K562 (cell line): ENCODE data around the gene SLC35G3. TPM values are rescaled to one million over a fixed set of nuclear protein-coding genes. Genes with fewer than 3 reads are reported as not detected.

Source experiments
- ATAC-seq: fragments of 200-7000 bp; cut with Tn5 transposase; 3 replicates; pipeline ENCODE4 v1.9.1; 2020; ENCODE audit warnings: moderate library complexity
- BruUV-seq: library from RNA; stranded (reverse); fragments of 400-500 nt; replicated peaks from 2 replicates; lab custom pipeline; 2021; lab: Mats Ljungman, UMichigan
- CTCF ChIA-PET: fragments of 300-600 bp; formaldehyde crosslinking; extraction: SDS; loops from one replicate; lab custom pipeline; 2021; ENCODE audit warnings: low intra/inter-chr PET ratio; lab: Yijun Ruan, JAX
- POLR2A ChIA-PET: fragments of 300-600, 350-650 bp; sonication (Branson Sonifier 250); formaldehyde crosslinking; extraction: SDS; loops from one replicate; lab custom pipeline; 2021; ENCODE audit warnings: antibody characterized with exemption, inconsistent platforms; lab: Yijun Ruan, JAX
- DNase-seq, 4 experiments: peaks; one replicate each; pipeline versions ENCODE4 v3.0.0 to v3.0.0-alpha.2; 2011 to 2018; ENCODE audit warnings: low spot score in 3 of 4, mixed read lengths in 3 of 4; ENCODE audit errors: extremely low read depth in 1 of 4
- FAIRE-seq: peaks from 2 replicates; lab custom pipeline; 2011; peaks lifted over from hg19 to GRCh38; lab: Jason Lieb, UNC
- H2AFZ ChIP-seq: 2 replicates; pipeline ENCODE4 v1.6.0; 2011; ENCODE audit warnings: low read depth, low read length, control low read depth, inconsistent platforms
- H3K27ac ChIP-seq: fragments of 200-600 bp; 3 replicates; pipeline ENCODE4 v1.8.0; 2011; ENCODE audit warnings: low read depth, mild to moderate bottlenecking, control low read depth, inconsistent platforms, low read length, moderate library complexity, mixed read lengths; ENCODE audit errors: extremely low read depth
- H3K27me3 ChIP-seq, 2 experiments: fragments of 300-600 bp in 1 of 2; 2 replicates in 1 of 2; 3 replicates in 1 of 2; pipeline versions ENCODE4 v1.6.0 to v1.8.0; 2011; ENCODE audit warnings: inconsistent platforms in 2 of 2, low read length in 2 of 2, mild to moderate bottlenecking in 1 of 2, mixed read lengths in 1 of 2, moderate library complexity in 1 of 2; ENCODE audit not compliant: control insufficient read depth in 2 of 2, insufficient read depth in 2 of 2
- H3K36me3 ChIP-seq: fragments of 300-600 bp; 3 replicates; pipeline ENCODE4 v1.8.0; 2011; ENCODE audit warnings: mild to moderate bottlenecking, low read length, inconsistent platforms; ENCODE audit not compliant: control insufficient read depth, insufficient read depth
- H3K4me1 ChIP-seq, 2 experiments: fragments of 200-600 bp in 1 of 2; replicated peaks in 1 of 2; 2 replicates in 1 of 2; 3 replicates in 1 of 2; pipeline versions ENCODE4 v1.5.1 to v1.8.0; 2011; ENCODE audit warnings: inconsistent platforms in 2 of 2, low read length in 2 of 2, mild to moderate bottlenecking in 1 of 2, mixed read lengths in 1 of 2, moderate library complexity in 1 of 2; ENCODE audit not compliant: control insufficient read depth in 2 of 2, insufficient read depth in 2 of 2
- H3K4me2 ChIP-seq: 2 replicates; pipeline ENCODE4 v1.6.1; 2011; ENCODE audit warnings: low read length, control low read depth, inconsistent platforms, mixed read lengths; ENCODE audit not compliant: insufficient read depth
- H3K4me3 ChIP-seq: fragments of 200-600 bp; sonication (generic), shearing (Covaris generic); 2 replicates; pipeline ENCODE4 v1.5.1; 2016; ENCODE audit warnings: control low read depth, inconsistent platforms
- H3K79me2 ChIP-seq: fragments of 200-600 bp; 3 replicates; pipeline ENCODE4 v1.8.0; 2011; ENCODE audit warnings: low read length, inconsistent platforms; ENCODE audit not compliant: control insufficient read depth, insufficient read depth
- H3K9ac ChIP-seq, 2 experiments: 2 replicates each; pipeline versions ENCODE4 v1.6.0 to v1.6.1; 2011; ENCODE audit warnings: low read depth in 2 of 2, low read length in 2 of 2, control low read depth in 1 of 2, inconsistent platforms in 1 of 2, mild to moderate bottlenecking in 1 of 2, mixed read lengths in 1 of 2; ENCODE audit not compliant: insufficient read depth in 1 of 2
- H3K9me1 ChIP-seq: one replicate; pipeline ENCODE4 v1.6.0; 2011; ENCODE audit warnings: inconsistent platforms, mild to moderate bottlenecking, low read length, moderate library complexity; ENCODE audit not compliant: control insufficient read depth, insufficient read depth
- H3K9me3 ChIP-seq: replicated peaks from 2 replicates; pipeline ENCODE4 v1.5.1; 2011; ENCODE audit warnings: low read depth, low read length, inconsistent platforms; ENCODE audit not compliant: control insufficient read depth, insufficient read depth
- H4K20me1 ChIP-seq: replicated peaks from 2 replicates; pipeline ENCODE4 v1.6.1; 2011; ENCODE audit warnings: low read length, inconsistent platforms, mixed read lengths; ENCODE audit not compliant: control insufficient read depth, insufficient read depth
- ESRRA ChIP-seq: fragments of 450-650 bp; IDR thresholded peaks from 2 replicates; pipeline ENCODE4 v1.6.1; 2014; ENCODE audit warnings: low read depth, mild to moderate bottlenecking, moderate library complexity, borderline replicate concordance
- POLR3G ChIP-seq: IDR thresholded peaks from 2 replicates; pipeline ENCODE4 v1.6.1; 2011; ENCODE audit not compliant: insufficient read length, insufficient replicate concordance; ENCODE audit errors: extremely low read depth
- RFX1 ChIP-seq: fragments of 450-650 bp; IDR thresholded peaks from 2 replicates; pipeline ENCODE4 v1.6.1; 2016; ENCODE audit warnings: mild to moderate bottlenecking, moderate library complexity
- STAT5A ChIP-seq: IDR thresholded peaks from 2 replicates; pipeline ENCODE4 v1.6.1; 2012; ENCODE audit warnings: low read length, inconsistent platforms, borderline replicate concordance
- TARDBP ChIP-seq: fragments of 450-650 bp; IDR thresholded peaks from 2 replicates; pipeline ENCODE4 v1.6.1; 2016
- THAP12 ChIP-seq: fragments of 250-450 bp; sonication (Bioruptor Pico); IDR thresholded peaks from 2 replicates; pipeline ENCODE4 v1.9.0; 2021; ENCODE audit warnings: mild to moderate bottlenecking, inconsistent platforms
- U2AF1 ChIP-seq: fragments of 200-400 bp; formaldehyde crosslinking; optimal IDR thresholded peaks from 2 replicates; pipeline ENCODE3; 2017; ENCODE audit warnings: mild to moderate bottlenecking, low read depth, low read length, moderate library complexity
- ZNF24 ChIP-seq: fragments of 450-650 bp; IDR thresholded peaks from 2 replicates; pipeline ENCODE4 v1.6.1; 2016
- ZNF3 ChIP-seq: fragments of 250-450 bp; sonication (Bioruptor Pico); IDR thresholded peaks from 2 replicates; pipeline ENCODE4 v1.5.0; 2021; ENCODE audit warnings: mild to moderate bottlenecking, moderate library complexity
- ZNF668 ChIP-seq: fragments of 250-450 bp; sonication (Bioruptor Pico); IDR thresholded peaks from 2 replicates; pipeline ENCODE4 v1.8.0; 2022; ENCODE audit warnings: mild to moderate bottlenecking, inconsistent platforms
- ZNF764 ChIP-seq: fragments of 250-450 bp; sonication (Bioruptor Pico); IDR thresholded peaks from 2 replicates; pipeline ENCODE4 v1.4.0; 2020; ENCODE audit warnings: low read depth, mild to moderate bottlenecking, moderate library complexity
- WGBS: fragments of 100-300 bp; shearing (Covaris generic); methylation state at CpG from one replicate; pipeline ENCODE4 v1.1.6; 2016; ENCODE audit warnings: low coverage, mixed read lengths; ENCODE audit not compliant: insufficient coverage; ENCODE audit errors: missing lambda C conversion rate; 5-methylcytosine and 5-hydroxymethylcytosine counted together
- in situ Hi-C: fragments of 300-500 bp; cut with MboI; formaldehyde crosslinking; loops from 4 replicates; pipeline ENCODE4 v1.15.0; 2018; ENCODE audit warnings: inconsistent platforms, mixed read lengths
- intact Hi-C: fragments of 100-400 bp; cut with micrococcal nuclease; formaldehyde crosslinking; loops from 2 replicates; pipeline ENCODE4 v1.14.2; 2022
- polyA plus RNA-seq, 8 experiments: library from polyadenylated mRNA; depleted of rRNA in 4 of 8; stranded (reverse) in 5 of 8; unstranded in 3 of 8; fragments of >200 nt; fragmentation: Nextera tagmentation in 2 of 8; fragmentation: Illumina TruSeq in 1 of 8; extraction: Ambion mirVana in 2 of 8; extraction: Trizol in 1 of 8; gene quantifications; 2 replicates each; pipeline versions ENCODE4 v1.2.1 to v1.2.3, GENCODE V29; 2011 to 2014; ENCODE audit warnings: inconsistent platforms in 1 of 8, missing spikeins in 1 of 8
- total RNA-seq, 7 experiments: library from RNA; depleted of rRNA in 6 of 7; stranded (reverse); fragments of >200 nt in 6 of 7; fragmentation: Illumina TruSeq in 2 of 7; extraction: Trizol in 2 of 7; gene quantifications; 2 replicates each; pipeline versions ENCODE4 v1.2.1 to v1.2.3, GENCODE V29; 2011 to 2021; ENCODE audit warnings: low replicate concordance in 1 of 7

The SLC35G3 gene
- total and polyA plus RNA-seq, 9 of the 15 experiments (the other 6 are each of a cell fraction or from before 2014, with no cell fraction given) = not detected

- Histone ChIP-seq H3K4me2 (no peak overlapping the region), H3K9me1 (no peaks in the 10 kb centered on the region), H3K9ac (no peak overlapping the region), H3K4me3 (no peak overlapping the region), H4K20me1 (0 out of 2 replicates have a peak, but pooled peaks cover 3% of the 10 kb centered on the region), H3K36me3 (no peaks in the 10 kb centered on the region), H3K79me2 (peaks cover 9% of the 10 kb centered on the region), H3K27me3 (peaks cover 25 to 33% of the 10 kb centered on the region in 2 experiments), H3K27ac (no peak overlapping the region), H3K9me3 (no peaks in the 10 kb centered on the region), H2AFZ (no peak overlapping the region), H3K4me1 (peaks cover 0 to 9% of the 10 kb centered on the region in 2 experiments; a peak in 3 of 5 replicates)
- no peak for FAIRE-seq
- DNase-seq = no peak
- WGBS = 22% methylated on average over 4 of the region's 4 CpGs
- ATAC-seq = no peak
- in situ Hi-C loops (loop anchor here (10.0 kb wide), 1 partner anchor 598 kb away; no protein-coding TSS in a partner anchor), intact Hi-C loops (loop anchor here (10.0 kb wide), 1 partner anchor 388 kb away; the partner anchor contains the start of gene SLFN12L)
- POLR2A ChIA-PET = no interaction called here
- CTCF ChIA-PET = no interaction called here
- TF ChIP-seq ESRRA = peak; percentile 46; the same call in 1 of the 2 replicates
- peak; percentile 62; the same call in 1 of the 2 replicates for TF ChIP-seq ZNF24
- no peak for TF ChIP-seq RFX1
- no peak for TF ChIP-seq U2AF1
- BruUV-seq = no TSS peak
Measured at GRCh38 chr17:35146214-35146833, 47.9 kb downstream of the SLC35G3 start.

- CTCF ChIA-PET = no interaction called here
- in situ Hi-C loops = loop anchor here (10.0 kb wide), 1 partner anchor 600 kb away; no protein-coding TSS in a partner anchor
- no peak for ATAC-seq
- no peak for TF ChIP-seq ZNF3
- no peak for TF ChIP-seq THAP12
- no peak for TF ChIP-seq STAT5A
- no peak for TF ChIP-seq TARDBP
- no peak for TF ChIP-seq ZNF668 (CRISPR knock-in tag)
- TF ChIP-seq ZNF764 (CRISPR knock-in tag) = no peak
- no peak for TF ChIP-seq POLR3G
Measured at GRCh38 chr17:35144840-35145239, 49.4 kb downstream of the SLC35G3 start.

More at GRCh38 chr17:35144840-35145239, 49.4 kb downstream of the SLC35G3 start:
- Histone ChIP-seq H3K9me1 (no peaks in the 10 kb centered on the region), H3K4me3 (no peak overlapping the region), H3K9ac (no peak overlapping the region), H3K27me3 (peaks cover 19 to 22% of the 10 kb centered on the region in 2 experiments), H3K79me2 (peaks cover 24% of the 10 kb centered on the region), H3K4me2 (no peak overlapping the region), H3K4me1 (peaks cover 0 to 15% of the 10 kb centered on the region in 2 experiments; a peak in 3 of 5 replicates), H3K27ac (no peak overlapping the region), H2AFZ (no peak overlapping the region), H3K36me3 (peaks cover 10% of the 10 kb centered on the region; the same call in 2 of the 3 replicates), H3K9me3 (no peaks in the 10 kb centered on the region), H4K20me1 (0 out of 2 replicates have a peak, but pooled peaks cover 3% of the 10 kb centered on the region)
- POLR2A ChIA-PET = interaction anchor here (1.0 kb wide), 1 partner anchor 16 kb away, joined by 3 read pairs; no protein-coding TSS in a partner anchor
- WGBS = 42% methylated on average over 4 of the region's 4 CpGs
- intact Hi-C loops = loop anchor here (10.0 kb wide), 1 partner anchor 390 kb away; the partner anchor contains the start of gene SLFN12L
- DNase-seq = no peak
- no peak for FAIRE-seq
- no TSS peak for BruUV-seq
